ENCODE measurements around the gene VIM. TPM values are rescaled to one million over a fixed set of nuclear protein-coding genes. Genes with fewer than 3 reads are reported as not detected.
"Not testable (repeated sequence)": the region's sequence is repeated elsewhere in the genome, so short reads cannot be mapped to it uniquely, and the experiment has no call there.

The VIM gene
- total and polyA plus RNA-seq, 8 donors, result 1,589 to 2,224 (median 1,841) TPM

DNA sequence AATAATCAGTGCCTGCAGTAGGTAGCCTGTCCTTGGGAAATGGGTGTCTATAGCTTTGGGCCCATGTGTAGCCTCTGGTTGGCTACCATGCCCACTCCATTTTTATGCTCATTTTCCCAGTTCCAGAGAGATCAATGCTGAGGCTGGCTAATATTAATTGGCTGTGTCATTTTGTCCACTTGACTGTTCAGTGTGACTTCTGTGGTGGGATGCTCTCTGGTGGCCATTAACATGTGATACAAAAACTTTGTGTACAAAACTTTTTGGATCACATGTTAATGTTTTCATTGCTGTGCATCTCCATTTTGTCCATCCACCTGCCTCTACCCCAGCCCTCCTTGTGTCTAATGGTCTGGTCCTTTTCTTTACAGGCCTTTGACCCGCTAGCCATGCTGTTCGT, 22.7 kb downstream of the VIM start:
- Histone ChIP-seq H3K9me3 (peaks cover 0 to 8% of the 10 kb centered on the region in 2 donors), H3K4me1 (no peaks in the 10 kb centered on the region), H3K4me3 (no peak overlapping the region), H3K27me3 (no peaks in the 10 kb centered on the region), H3K36me3 (no peaks in the 10 kb centered on the region), H3K27ac (no peak overlapping the region)
- TF ChIP-seq CTCF (IDR thresholded peaks at IDR 0.05), result no peak
- intact Hi-C loops (cut with DNase I), result no loop called here
- DNase-seq, result no peak
- ATAC-seq, result peak; percentile 21

DNA sequence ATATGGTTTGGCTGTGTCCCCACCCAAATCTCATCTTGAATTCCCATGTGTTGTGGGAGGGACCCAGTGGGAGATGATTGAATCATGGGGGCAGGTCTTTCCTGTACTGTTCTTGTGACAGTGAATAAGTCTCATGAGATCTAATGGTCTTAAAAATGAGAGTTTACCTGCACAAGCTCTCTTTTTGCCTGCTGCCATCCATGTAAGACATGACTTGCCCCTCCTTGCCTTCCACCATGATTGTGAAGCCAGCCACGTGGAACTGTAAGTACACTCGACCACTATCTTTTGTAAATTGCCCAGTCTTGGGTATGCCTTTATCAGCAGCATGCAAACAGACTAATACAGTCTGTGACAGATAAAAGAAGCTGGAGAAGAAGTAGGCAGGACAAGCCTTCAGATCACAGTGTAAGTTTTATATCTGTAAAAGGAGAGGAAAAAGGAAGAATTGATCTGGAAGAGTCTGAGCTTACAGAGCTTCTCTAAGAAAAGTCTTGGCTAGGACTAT, 26.6 kb downstream of the VIM start:
- intact Hi-C loops (cut with DNase I), result loop anchor here in 1 of 2 donors (5.0 kb wide), 1 partner anchor 412 kb away; no protein-coding TSS in a partner anchor

GRCh38 chr10:17255512-17255911, 27.5 kb downstream of the VIM start:
- no peak for TF ChIP-seq CTCF (IDR thresholded peaks at IDR 0.05)
- no peak overlapping the region for H3K4me3 ChIP-seq
- H3K27ac ChIP-seq, result peak overlapping the region in 1 of 2 donors; percentile 43
- ATAC-seq, result no peak
- H3K4me1 ChIP-seq, result peaks cover 0 to 6% of the 10 kb centered on the region in 2 donors
- no peak for DNase-seq
- no peaks in the 10 kb centered on the region for H3K36me3 ChIP-seq
- intact Hi-C loops (cut with DNase I), result loop anchor here in 1 of 2 donors (5.0 kb wide), 1 partner anchor 413 kb away; no protein-coding TSS in a partner anchor
- no peaks in the 10 kb centered on the region for H3K27me3 ChIP-seq
- H3K9me3 ChIP-seq, result peaks cover 0 to 2% of the 10 kb centered on the region in 2 donors

More for the DNA sequence above, 26.6 kb downstream of the VIM start:
- not testable (repeated sequence) for H3K27me3 ChIP-seq, H3K36me3 ChIP-seq, ATAC-seq, H3K4me1 ChIP-seq, H3K9me3 ChIP-seq, H3K4me3 ChIP-seq, H3K27ac ChIP-seq, DNase-seq

- H3K9me3 ChIP-seq, result peaks cover 0 to 2% of the 10 kb centered on the region in 2 donors
- TF ChIP-seq CTCF (IDR thresholded peaks at IDR 0.05), result no peak
- intact Hi-C loops (cut with DNase I), result loop anchor here in 1 of 2 donors (5.0 kb wide), 1 partner anchor 414 kb away; no protein-coding TSS in a partner anchor
Measured at GRCh38 chr10:17256051-17256450, 28.0 kb downstream of the VIM start.

DNA sequence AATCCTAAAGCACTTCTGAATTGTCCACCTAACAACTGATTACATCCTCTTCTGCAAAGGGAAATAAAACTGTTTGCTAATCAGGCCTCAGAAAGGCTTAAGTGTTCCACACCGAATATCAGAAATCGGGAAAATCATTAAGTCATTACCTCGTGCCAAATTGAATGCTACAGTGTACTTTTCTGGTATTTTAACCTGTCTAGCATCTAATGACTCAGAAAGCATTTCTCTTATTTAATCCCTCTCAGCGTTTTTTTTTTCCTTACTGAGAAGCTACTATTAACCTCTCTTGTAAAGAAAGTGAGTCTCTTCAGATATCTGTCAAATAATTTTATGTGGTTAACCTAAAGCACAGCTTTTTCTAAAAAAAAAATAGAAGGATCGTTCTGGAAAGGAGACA, 28.6 kb downstream of the VIM start:
- H3K4me3 ChIP-seq, result no peak overlapping the region
- H3K9me3 ChIP-seq, result peaks cover 0 to 8% of the 10 kb centered on the region in 2 donors
- no peak for TF ChIP-seq CTCF (IDR thresholded peaks at IDR 0.05)
- intact Hi-C loops (cut with DNase I), result loop anchor here in 1 of 2 donors (5.0 kb wide), 1 partner anchor 414 kb away; no protein-coding TSS in a partner anchor
- peaks cover 0 to 6% of the 10 kb centered on the region in 2 donors for H3K4me1 ChIP-seq
- ATAC-seq (no peak), DNase-seq (no peak)
- H3K36me3 ChIP-seq, result no peaks in the 10 kb centered on the region
- no peaks in the 10 kb centered on the region for H3K27me3 ChIP-seq
- no peak overlapping the region for H3K27ac ChIP-seq

More at GRCh38 chr10:17256051-17256450, 28.0 kb downstream of the VIM start:
- Histone ChIP-seq H3K27ac (peak overlapping the region in 1 of 2 donors; percentile 43), H3K27me3 (no peaks in the 10 kb centered on the region), H3K36me3 (no peaks in the 10 kb centered on the region), H3K4me3 (no peak overlapping the region), H3K4me1 (peaks cover 0 to 6% of the 10 kb centered on the region in 2 donors)
- ATAC-seq, result no peak
- no peak for DNase-seq
